HuH-7.5 (cell line): ENCODE results near the gene AGBL1.

ENCODE experiments used
- DNase-seq: peaks from one replicate; pipeline ENCODE4 v3.0.0; 2011; ENCODE audit warnings: low spot score

The AGBL1 gene

DNA sequence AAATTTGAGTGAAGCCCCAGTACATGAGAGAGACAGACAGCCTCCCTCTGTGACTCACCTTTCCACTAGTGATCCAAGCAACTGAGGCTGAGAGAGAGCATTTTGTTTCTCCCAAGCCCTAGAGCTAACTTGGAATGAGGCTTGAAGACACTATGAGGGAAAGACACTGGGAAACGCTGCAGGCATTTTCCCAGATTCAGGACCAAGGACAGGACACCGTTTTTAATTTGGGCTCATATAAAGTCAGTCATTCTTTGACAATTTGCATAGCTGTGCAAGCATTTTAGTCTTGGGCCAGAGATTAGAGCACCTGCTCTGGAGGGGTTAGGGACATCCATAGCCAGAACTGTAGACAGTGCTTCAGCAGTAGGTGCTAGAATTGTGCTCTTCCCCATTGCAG is 249.0 kb downstream of the AGBL1 start:
- DNase-seq: no peak

DNA sequence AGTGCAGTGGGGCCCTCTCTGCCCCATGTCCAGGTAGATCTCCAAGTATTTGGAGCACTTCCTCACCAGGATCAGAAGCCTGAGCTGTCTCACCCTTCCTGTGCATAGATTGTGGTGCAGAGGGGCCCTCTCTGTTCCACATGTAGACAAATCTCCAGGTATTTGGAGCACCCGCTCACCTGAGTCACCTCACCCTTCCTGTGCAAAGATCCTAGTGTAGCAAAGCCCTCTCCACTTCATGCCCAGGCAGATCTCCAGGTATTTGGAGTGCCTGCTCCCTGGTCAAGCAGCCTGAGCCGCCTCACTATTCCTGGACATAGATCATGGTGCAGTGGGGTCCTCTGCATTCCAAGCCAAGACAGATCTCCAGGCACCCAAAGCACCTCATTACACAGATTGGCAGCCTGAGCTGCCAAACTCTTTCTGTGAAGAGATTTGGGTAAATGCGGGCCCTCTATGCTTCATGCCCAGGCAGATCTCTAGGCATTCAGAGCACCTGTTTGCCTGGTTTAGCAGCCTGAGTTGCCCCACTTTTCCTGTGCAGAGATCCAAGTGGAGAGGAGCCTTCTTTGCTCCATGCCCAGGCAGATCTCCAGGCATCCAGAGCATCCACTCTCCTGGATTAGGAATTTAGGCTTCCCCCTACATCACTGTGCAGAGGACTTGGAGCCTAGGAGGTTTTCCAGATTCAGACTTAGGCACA is 249.8 kb downstream of the AGBL1 start:
- no peak for DNase-seq

DNA sequence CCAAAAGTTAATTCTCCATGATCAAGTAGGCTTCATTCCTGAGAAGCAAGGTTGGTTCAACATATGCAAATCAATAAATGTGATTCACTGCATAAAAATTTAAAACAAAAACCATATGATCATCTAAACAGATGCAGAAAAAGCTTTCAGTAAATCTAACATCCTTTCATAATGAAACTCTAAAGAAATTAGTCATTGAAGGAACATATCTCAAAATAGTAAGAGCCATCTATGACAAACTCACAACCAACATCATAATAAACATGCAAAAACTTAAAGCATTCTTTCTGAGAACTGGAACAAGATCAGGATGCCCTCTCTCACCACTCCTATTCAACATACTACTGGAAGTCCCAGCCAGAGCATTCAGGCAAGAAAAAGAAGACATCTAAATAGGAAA is 254.1 kb downstream of the AGBL1 start:
- DNase-seq: no peak

DNA sequence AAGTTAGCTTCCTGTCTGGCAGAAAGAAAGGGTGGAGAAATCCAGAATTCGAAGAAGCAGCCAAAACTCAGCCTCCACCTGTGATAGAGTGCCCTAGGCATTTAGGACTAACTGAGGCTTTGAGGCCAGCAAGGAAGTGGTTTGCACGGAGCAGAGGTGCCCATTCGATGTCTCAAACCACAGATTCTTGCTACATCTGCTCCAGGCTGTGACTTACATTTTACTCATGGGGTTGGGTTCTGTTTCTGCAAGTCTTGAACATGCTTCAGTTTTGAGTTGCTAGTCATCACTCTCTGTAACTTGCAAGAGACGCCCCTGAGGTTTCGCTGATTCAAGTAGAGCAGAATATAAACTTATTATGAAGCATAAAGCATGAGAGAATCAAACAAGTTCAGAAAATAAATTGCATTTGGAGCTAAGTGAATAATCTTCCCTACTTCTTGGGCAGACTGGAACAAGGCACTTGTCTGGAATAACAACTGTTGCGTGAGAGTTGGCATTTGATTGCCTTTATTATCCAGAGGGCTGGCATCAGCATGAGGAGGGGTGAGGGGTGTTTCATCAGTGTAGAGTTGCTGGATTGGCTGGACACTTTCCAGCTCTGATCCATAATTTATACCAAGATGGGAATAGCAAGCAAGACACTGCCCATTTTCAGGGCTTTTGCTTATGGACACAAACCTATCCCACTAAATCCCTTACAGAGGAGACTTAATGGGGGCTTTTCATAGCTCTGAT is 256.5 kb downstream of the AGBL1 start:
- no peak for DNase-seq

DNA sequence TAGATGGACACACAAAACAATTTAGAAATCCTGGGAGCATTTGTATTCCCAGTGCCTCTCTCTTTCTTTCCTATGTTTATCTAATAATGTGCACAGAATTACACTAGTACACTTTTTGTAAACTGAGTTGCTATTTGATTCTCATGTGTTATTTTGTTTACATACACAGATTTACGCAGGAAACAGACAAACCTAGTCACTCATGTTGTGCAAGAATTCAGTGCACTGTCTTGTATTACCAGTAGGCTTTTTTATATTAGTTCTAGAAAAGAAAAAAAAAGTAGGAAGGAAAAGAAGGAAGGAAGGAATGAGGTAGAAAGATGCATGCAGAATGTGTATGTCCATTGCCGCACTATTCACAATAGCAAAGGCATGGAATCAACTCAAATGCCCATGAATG is 257.4 kb downstream of the AGBL1 start:
- no peak for DNase-seq

DNA sequence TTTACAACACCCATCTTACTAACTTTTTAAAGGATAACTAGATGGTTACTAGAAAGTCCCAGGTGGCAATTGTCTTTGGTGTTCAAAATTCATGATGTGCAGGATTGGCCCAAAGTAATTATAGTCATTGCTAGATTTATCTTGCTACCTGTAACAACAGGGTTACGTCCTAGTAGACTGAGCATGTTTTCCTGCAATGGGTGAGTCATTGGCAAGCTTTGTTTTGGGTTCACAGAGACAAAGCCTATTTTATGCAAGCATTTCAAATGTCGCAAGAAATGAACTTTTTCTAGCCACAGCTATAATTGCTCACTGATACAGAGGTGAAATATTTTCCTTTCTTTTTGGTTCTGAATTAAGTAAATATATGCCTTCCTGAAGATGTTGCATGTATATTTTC is 267.6 kb downstream of the AGBL1 start:
- DNase-seq: no peak

DNA sequence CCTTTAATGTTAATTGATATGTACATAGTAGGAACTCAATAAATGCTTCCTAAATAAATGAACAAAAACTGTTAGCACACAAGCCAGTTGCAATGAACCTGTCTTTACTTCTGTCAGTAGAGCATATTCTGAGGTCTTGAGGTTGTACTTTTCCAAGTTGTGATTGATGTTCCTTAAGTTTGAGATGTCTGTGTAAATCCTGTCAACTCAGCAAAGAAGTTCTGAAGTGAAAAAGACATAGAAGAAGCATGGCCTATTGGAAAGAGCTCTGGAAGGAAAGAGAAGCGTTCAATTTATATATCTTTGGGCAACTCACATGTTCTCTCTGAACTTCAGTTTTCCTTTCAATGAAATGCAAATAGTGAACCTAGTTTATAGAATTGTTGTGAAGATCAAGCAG is 269.9 kb downstream of the AGBL1 start:
- no peak for DNase-seq

DNA sequence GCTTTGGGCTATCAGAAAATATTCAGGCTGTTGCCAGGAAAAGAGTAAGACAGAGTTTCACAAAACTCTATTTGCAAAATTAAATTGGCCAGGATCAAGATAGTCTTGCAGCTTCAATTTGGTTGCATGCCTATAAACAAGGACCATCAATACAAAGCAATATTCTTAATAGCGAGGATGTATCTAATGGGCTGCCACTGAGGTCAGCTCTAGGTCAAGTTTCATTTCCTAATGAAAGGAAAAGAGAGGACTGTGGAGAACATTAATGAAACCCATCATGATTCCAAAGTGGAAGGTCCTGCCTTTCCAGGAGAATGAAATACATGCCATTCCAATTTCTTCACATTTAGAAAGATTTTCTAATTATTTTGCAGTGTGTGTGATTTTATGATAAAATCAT is 273.5 kb downstream of the AGBL1 start:
- DNase-seq: no peak

DNA sequence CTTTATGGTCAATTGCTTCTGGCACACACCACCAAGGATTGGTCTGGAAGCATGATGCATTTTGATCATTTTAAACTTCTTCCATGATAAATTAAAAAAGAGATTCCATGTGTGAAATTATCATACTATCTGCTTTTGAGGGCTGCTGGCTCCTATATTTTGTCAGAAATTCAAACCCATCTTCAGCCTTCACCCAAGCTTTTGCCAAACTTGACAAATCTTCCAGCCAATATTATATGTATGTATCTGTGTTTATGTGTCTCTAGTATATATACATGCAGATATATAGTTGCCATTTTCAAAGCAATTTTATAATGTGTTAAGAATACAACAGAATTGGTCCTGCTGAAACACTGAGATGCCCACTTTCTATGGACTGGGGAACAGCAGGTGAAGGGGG is 275.7 kb downstream of the AGBL1 start:
- DNase-seq: no peak

DNA sequence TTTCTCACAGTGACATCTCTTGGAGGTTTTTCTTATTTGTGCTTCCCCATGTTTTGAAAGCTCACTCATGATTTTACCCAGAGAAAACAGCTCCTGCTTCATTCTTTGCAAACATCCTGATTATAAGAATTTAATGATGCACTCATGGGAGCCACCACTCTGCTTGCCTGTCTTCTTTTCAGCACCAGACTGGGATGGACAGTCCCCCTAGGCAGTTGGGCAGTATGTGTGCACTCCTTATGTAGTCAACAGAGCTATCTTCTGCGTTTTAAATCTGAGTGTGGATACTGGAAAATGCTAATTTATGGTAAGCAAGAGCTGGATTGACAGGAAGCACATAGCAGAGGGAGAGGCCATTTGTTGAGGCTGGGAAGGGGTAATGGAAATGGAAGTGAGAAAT is 276.1 kb downstream of the AGBL1 start:
- no peak for DNase-seq

DNA sequence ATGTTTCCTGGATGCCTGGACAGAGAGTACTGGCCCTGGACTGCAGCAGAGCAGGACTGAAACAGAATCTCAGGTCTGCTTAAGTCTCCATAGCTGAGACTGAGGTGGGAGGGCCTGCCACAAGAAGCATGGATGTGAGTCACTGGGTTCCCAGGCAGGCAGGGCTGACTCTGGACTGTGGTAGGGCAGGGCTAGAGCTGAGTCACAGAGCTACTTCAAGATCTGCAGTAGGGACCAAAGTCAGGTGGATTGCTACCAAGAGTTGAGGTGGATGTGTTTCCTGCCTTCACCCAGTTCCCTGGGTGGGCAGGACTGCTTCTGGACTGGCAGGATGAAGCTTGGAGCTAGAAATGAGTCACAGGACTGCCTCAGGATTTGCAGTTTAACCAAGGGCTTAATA is 282.9 kb downstream of the AGBL1 start:
- DNase-seq: no peak

DNA sequence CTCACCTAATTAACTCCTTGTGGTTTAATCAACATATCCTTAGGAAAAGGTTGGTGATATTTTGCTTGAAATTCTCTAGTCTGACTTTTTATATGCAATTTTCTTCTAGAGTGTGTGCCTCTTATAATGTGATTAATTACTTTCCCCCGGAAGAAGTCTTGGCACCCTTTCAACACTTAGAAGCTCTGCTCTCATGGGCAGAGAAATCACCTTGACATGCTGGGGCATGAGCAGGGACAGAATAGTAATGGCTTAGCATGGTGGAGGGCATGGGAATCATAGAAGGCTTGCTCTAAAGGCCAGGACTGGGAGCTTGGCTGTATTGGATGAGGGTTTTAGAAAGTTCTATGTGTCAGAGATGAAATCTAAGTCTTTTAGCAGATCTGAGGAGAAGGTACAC is 293.5 kb downstream of the AGBL1 start:
- no peak for DNase-seq

DNA sequence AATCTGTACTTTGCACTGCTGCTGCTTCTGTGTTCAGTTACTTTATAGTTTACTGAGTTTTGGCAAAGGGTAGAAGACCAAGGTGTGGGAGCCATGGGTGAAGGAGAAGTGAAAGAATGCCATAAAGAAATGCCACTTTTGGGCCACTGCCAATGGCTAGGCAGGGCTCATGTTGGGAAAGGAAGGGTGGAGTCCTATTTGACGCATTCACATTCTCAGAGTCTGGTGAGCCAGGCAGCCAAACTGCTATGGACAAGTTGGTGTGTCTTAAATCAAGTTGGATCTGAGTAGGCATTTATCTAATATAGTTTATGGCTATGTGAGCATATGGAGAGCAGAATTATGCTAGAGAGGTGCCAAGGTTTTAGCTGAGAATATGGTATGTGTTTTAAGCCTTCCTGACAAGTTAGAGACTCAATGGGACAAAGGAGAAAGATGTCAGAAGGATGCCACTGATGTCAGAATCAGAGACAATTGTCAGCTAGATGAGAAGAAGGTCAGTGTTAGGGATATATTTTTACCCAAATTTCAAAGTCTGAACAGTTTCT is 296.1 kb downstream of the AGBL1 start:
- no peak for DNase-seq

DNA sequence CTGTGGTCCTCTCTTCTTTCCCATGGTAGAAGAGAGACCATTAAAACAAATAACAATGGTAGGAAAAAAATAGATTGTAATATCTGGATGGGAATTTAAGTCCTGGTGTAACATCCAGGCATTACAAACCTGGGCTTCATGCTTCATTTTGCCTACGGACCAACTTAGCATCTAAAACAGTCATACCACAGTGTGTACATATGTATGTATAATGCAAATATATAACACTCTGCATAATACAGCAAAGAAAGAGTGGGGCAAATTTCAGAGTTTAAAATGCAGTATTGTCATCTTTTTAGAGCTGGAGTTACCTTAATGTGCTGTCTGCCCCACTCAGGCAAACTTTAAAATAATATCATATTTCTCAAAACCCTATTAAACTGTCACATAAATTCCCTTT is 298.2 kb downstream of the AGBL1 start:
- no peak for DNase-seq

DNA sequence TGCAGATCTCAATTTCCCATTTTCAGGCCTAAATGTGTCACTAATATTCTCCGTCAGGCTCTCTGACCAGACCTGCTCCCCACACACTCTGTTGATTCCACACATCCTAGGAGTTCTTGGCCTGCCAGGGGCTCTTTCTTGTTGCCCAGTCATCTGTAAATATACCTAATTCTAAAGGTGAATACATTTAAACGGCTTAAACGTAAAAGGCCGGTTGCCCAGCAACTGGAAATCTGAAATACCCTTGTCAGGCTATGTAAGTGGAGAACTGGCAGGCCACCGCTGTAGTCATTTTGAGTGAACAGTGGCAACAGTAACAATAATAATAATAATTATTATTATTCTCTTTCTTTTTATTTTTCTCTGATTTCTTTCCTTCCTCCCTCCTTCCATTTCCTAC is 302.7 kb downstream of the AGBL1 start:
- no peak for DNase-seq

DNA sequence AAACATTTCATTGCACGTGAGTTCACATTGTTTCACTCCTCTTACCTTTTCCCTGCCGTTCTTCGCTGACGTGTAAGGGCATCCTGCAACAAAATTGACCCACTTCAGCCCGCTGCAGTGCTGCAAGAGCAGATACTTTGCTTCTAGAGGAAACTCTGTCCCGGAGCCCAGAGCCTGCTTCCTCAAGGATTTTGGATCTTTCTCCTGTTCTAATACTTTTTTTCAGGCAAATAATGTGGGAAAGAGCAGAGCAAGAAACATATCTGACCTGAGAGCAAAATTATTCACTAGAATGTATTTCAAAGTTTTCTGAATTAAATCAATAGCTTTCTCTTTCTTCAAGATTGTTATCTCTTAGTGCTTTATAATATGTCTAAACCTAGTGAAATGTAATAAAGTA is 303.9 kb downstream of the AGBL1 start:
- DNase-seq: no peak

DNA sequence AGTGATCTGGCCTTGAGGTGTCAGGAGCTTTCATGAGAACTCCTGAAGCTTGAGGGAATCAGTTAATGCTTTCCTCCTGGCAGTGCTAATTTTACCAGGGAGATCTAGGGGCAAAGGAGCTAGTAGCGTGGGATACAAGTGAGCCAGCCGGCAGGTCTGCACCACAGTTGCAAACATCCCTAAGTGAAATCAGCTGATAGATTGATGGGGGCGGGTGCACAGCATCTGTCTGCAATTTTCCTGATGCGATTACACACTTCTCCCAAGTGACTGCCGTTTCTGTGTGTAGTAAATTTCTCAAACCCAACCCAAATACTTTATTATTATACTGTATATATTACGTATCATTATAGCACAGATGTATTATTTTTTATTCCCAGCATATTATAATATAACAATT is 304.5 kb downstream of the AGBL1 start:
- no peak for DNase-seq

DNA sequence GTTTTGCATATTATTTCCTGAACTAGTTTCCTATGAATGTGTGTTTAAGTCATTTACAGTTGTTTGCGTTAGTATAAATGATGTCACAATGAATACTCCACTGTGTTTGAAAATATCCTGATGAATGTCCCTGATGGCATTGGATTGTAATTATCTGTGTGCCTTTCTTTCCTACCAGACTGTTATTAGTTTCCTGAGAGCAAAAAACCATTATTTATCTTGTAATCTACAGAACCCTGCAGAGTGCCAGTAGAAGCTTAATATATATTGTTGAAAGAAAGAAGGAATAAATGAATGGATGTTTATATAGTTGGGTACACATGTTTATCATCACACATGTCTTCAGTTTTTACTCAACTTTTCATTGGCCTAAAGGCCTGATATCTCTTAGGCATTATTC is 312.6 kb downstream of the AGBL1 start:
- DNase-seq: no peak

DNA sequence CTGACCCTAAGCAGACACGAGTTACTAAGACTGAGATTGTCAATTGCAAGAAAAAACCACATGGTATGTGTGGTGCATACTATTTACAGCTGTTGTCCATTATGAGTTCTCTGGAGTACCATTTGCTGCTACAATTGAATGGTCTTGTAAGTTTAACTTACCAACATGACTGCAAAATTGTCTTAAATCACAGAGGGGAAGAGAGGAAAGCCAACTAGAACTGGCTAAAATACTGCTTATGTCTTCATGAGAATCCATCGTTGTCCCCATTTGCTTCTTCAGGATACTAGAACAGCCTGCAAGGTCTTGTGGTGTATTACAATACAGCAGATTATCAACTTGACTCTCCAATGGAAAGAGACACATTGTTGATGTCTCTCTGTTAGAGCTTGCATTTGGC is 313.2 kb downstream of the AGBL1 start:
- DNase-seq: no peak

DNA sequence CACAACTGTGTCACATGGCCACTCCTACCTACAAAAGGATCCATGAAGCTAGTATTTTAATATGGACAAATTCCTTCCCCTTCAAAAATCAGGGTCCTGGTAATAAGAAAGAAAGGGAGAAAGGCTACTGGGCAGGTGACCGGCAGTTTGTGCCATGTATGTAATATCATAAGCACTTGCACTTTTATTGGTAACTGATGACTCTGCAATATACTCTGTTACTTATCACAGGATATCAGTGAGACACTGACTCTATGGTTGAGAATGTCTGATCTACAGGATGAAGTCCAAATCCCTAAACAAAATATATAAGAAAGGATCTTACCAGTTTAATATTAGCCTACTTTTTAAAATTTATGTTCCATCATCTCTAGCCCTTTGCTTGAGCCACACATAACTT is 315.2 kb downstream of the AGBL1 start:
- no peak for DNase-seq

DNA sequence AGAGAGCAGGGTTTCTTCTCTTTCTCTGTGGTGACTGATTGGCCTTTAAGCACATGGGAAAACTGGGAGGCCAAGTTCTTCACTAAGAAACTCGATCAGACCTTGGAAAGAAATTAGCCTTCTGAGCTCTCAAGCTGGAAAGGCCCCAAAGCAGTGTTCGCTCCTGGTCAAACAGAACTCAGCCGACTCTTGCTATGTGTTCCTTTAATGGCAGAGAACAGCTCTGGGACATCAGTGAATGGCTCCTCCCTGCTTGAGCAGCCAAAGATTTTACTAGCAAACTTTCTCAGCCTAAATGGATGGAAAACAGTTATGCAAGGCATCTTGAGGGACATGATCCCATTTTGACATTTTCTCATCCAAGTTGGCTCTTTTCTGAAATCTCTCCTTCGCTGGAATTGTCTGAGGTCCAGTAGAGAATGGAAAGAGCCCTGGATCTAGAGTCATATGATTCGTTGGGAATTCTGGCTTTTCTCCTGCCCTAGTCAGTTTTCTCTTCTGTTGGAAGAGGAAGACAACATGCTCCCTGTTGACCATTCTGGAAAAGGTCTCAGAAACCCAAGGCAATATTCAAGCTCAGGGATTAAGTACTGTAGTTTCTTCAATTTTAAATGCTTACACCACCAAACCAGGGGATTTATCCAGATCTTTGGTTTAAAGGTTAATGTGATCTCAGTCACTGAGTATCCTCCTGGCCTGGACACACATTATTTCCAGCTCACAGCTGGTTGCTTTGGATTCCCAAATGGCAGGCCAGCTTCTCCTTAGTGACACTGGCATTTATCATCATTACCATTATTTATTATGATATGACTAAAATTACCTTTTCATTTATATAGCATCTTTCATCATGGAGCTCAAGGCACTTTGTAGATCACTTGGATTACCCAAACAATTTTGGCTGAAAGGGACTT is 319.6 kb downstream of the AGBL1 start:
- no peak for DNase-seq

DNA sequence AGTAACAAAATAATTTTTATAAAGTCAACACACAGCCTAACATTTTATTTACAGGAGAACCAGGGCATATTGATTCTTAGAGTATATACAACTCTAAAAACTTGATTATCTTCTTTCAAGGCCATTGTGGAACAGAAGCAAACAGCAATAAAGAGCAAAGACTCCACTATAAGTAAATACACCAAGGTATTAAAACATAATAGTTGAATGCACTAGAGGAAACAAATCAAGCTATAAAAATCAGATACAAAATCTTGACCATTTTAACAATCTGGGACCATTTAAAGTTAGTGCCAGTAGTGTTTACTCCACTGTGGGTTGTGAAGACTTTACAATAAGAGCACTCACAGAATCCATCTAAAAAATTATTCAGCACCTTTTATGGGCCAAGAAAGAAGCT is 323.6 kb downstream of the AGBL1 start:
- DNase-seq: no peak
